Dendritic cell treated with granulocyte-macrophage colony-stimulating factor and Interleukin-4, amounts not matched to agents 40 ng/mL and 50 ng/mL, for 4 days (primary cell): ENCODE measurements around the gene IL6R.
"Not testable (repeated sequence)": the region's sequence is repeated elsewhere in the genome, so short reads cannot be mapped to it uniquely, and the experiment has no call there.

ENCODE experiments used
- H3K27ac Mint-ChIP-seq: one replicate; pipeline ENCODE4 v1.8.0; 2022; ENCODE audit warnings: mild to moderate bottlenecking, mixed read lengths
- H3K27me3 Mint-ChIP-seq: one replicate; pipeline ENCODE4 v1.8.0; 2022; ENCODE audit warnings: mild to moderate bottlenecking, mixed read lengths
- H3K36me3 Mint-ChIP-seq: one replicate; pipeline ENCODE4 v1.8.0; 2022; ENCODE audit warnings: low read depth, mixed read lengths
- H3K4me1 Mint-ChIP-seq: one replicate; pipeline ENCODE4 v1.8.0; 2022; ENCODE audit warnings: low read depth, mixed read lengths
- H3K4me3 Mint-ChIP-seq: one replicate; pipeline ENCODE4 v1.8.0; 2022; ENCODE audit warnings: mild to moderate bottlenecking, moderate library complexity, mixed read lengths
- H3K9me3 Mint-ChIP-seq: one replicate; pipeline ENCODE4 v1.8.0; 2022; ENCODE audit warnings: mixed read lengths
- intact Hi-C: fragments of 100-400 bp; cut with micrococcal nuclease; formaldehyde crosslinking; loops from one replicate; pipeline ENCODE4 v1.15.0; 2022

Gene IL6R

DNA sequence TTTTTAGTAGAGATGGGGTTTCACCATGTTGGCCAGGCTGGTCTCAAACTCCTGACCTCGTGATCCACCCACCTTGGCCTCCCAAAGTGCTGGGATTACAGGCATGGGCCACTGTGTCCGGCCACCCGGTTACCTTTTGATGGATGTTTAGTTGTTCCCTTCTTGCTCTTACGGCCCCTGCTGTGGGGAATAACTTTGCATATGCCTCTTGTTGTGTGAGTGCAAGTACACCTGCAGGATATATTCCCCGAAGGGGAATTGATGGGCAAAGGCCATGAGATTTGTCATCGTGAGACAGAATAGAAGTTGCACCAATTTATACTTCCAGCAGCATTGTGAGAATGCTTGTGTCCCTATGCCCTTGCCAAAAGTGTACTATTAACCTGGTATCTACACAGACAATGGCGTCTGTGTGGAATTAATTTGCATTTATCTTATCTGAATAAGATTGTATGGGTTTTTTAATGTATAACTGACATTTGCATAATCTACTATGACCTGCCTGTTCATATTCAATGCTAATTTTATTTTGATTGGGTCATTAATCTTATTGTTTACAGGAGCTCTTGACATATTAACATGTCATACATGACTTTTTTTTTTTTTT lies 8.1 kb downstream of the IL6R start:
- Mint-ChIP-seq H3K27me3 (no peaks in the 10 kb centered on the region), H3K36me3 (peaks cover 78% of the 10 kb centered on the region), H3K4me1 (peaks cover 94% of the 10 kb centered on the region), H3K9me3 (no peaks in the 10 kb centered on the region), H3K4me3 (no peak overlapping the region), H3K27ac (no peak overlapping the region)
- intact Hi-C loops = no loop called here

DNA sequence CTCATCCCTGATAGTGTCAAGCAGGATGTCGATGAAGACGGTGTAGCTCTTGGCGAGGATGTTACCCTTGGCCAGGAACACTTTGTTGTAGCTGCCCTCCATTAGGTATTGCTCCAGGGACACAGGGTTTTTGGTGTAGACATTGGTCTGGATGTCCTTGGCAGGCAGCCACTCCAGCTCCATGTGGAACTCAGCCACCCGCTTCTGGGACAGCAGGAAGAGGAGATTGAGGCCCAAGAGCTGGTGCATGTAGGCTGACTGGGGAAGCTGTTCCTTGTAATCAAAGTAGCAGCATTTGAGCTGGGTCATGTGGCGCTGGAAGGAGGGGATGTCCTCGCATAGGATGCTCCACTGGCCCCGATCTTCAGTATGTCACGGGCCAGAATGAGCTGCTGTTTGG lies 9.5 kb downstream of the IL6R start:
- H3K27ac Mint-ChIP-seq = no peak overlapping the region
- H3K9me3 Mint-ChIP-seq = no peaks in the 10 kb centered on the region
- no peaks in the 10 kb centered on the region for H3K27me3 Mint-ChIP-seq
- no peak overlapping the region for H3K4me3 Mint-ChIP-seq
- peaks cover 94% of the 10 kb centered on the region for H3K4me1 Mint-ChIP-seq
- peaks cover 81% of the 10 kb centered on the region for H3K36me3 Mint-ChIP-seq
- intact Hi-C loops = no loop called here

DNA sequence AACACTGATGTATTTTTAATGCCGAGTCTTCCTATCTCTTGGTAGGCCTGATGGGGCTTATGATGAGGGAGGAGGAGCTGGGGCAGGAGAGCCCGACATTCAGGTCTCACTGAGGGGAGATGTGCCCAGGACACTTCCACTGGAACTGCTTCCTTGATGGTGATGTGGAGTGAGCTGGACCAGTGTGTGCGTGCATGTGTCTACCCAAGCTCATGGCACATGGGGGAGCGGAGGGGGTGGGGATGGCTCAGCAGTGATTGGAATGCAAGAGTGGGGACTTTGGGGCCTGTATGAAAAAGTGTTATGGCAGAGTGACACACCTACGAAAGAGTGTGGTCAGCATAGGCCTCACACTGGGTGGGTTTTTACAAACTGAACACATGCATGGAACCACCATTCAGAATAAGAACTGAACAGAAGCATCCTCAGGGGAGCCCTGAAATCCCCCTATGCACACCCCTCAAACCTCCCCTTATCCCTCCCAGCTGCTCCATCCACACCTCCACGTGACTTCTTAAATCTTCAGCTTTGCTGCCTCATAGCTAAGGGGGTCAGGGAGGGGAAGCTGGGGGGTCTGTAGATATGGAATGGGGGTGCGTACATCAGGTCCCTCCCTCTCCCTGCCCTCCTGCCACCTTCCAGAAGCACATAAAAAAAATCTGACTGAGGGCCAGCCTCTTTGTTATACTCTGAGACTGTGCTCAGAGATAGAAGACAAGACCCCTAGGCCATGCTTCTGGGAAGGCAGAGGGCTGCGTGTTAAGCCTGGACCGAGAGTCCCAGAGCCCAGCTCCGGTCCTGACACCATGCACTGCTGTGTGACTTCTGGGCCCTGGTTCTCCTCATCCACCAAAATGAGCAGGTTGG lies 11.6 kb downstream of the IL6R start:
- Mint-ChIP-seq H3K27ac (peak overlapping the region; percentile 86), H3K4me3 (no peak overlapping the region), H3K36me3 (peaks cover 79% of the 10 kb centered on the region), H3K4me1 (peaks cover 94% of the 10 kb centered on the region), H3K9me3 (no peaks in the 10 kb centered on the region), H3K27me3 (no peaks in the 10 kb centered on the region)
- intact Hi-C loops = no loop called here

DNA sequence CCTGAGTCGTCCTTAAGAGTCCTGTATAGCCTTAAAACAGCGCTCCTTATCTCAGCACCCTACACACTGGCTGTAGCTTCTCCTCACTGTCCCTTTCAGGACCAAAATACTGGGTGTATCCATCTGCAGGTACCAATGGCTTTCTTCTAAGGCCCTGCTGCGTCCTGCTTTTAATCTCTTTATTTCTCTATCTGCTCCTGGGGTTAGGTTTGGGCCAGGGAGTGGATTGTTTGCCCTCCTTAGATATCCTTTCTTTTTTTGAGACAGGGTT lies 12.1 kb downstream of the IL6R start:
- intact Hi-C loops = no loop called here
- no peak overlapping the region for H3K4me3 Mint-ChIP-seq
- peaks cover 94% of the 10 kb centered on the region for H3K4me1 Mint-ChIP-seq
- H3K9me3 Mint-ChIP-seq = no peaks in the 10 kb centered on the region
- peak overlapping the region; percentile 86 for H3K27ac Mint-ChIP-seq
- H3K36me3 Mint-ChIP-seq = peaks cover 78% of the 10 kb centered on the region
- no peaks in the 10 kb centered on the region for H3K27me3 Mint-ChIP-seq

DNA sequence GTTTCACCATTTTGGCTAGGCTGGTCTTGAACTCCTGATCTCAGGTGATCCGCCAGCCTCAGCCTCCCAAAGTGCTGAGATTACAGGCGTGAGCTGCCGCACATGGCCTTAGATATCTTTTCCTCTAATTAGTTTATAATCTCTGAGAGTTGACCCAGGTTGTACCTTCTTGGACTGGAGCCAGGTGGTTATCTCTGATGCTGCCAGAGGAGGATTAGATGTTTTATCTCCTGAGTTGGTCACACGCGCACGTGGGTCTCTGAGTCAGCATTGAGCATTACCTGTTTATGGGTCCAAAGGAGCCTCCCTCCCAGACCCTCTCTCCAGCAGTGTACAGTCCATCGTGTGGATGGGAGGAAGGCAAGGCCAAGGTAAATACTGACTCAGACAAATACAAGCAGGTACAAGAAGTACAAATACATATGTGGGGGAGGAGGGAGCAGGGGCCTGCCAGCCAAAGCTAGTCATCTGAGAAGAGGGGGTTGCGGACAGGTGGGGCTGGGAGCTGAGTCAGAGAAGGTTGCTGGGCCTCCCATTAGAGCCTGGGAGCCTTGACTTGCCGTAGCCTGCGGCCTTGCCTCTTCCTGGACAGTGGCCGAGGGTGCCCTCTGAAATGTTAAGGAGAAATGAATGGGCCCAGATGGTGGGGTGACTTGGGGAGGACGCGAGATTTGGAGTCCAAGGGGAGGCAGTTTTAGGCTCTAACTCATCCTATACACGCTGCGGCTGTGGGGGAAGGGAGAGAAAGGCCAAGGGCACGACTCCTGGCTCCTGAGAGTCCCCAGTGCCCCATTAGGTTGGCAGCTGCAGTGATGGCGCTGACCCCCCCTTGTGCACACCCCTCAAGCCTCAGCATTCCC lies 13.1 kb downstream of the IL6R start:
- Mint-ChIP-seq H3K9me3 (no peaks in the 10 kb centered on the region), H3K4me3 (peak overlapping the region; percentile 55), H3K36me3 (peaks cover 82% of the 10 kb centered on the region), H3K27me3 (no peaks in the 10 kb centered on the region), H3K27ac (peak overlapping the region; percentile 86), H3K4me1 (peaks cover 95% of the 10 kb centered on the region)
- intact Hi-C loops = no loop called here

DNA sequence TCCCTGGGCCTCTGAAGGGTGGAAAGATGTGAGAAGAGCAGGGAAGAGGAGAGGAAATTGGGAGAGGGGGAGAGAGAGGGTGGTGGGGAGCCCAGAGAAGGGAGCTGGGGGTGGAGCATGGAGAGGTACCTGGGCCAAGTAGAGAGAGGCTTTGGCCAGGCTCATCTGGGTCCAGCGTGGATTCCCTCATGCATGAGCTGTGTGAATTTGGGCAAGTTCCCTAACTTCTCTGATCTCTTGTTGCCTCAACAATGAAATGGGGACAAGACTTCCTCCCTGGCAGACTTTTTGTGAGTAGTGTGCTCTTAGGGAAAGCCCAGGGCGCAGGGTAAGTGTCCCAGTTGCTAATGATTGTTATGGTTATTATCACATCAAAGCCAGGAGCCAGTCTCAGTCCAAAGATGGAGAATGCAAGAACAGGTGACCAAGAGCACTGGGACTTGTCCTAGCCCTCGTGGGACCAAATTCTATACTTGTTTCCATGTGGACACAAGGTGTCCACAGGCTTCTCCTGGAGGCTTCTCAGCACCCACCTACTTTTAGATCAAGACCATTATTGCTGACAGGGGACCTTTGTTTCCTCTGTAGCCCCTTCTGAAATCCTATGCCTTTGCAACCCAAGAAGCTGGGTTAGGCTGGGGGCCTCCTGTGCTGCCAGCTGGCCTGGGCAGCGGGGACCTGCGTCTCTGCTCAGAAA lies 13.9 kb downstream of the IL6R start:
- peaks cover 96% of the 10 kb centered on the region for H3K4me1 Mint-ChIP-seq
- peak overlapping the region; percentile 55 for H3K4me3 Mint-ChIP-seq
- no peaks in the 10 kb centered on the region for H3K9me3 Mint-ChIP-seq
- H3K27me3 Mint-ChIP-seq = no peaks in the 10 kb centered on the region
- intact Hi-C loops = no loop called here
- H3K36me3 Mint-ChIP-seq = peaks cover 75% of the 10 kb centered on the region
- peak overlapping the region; percentile 86 for H3K27ac Mint-ChIP-seq

DNA sequence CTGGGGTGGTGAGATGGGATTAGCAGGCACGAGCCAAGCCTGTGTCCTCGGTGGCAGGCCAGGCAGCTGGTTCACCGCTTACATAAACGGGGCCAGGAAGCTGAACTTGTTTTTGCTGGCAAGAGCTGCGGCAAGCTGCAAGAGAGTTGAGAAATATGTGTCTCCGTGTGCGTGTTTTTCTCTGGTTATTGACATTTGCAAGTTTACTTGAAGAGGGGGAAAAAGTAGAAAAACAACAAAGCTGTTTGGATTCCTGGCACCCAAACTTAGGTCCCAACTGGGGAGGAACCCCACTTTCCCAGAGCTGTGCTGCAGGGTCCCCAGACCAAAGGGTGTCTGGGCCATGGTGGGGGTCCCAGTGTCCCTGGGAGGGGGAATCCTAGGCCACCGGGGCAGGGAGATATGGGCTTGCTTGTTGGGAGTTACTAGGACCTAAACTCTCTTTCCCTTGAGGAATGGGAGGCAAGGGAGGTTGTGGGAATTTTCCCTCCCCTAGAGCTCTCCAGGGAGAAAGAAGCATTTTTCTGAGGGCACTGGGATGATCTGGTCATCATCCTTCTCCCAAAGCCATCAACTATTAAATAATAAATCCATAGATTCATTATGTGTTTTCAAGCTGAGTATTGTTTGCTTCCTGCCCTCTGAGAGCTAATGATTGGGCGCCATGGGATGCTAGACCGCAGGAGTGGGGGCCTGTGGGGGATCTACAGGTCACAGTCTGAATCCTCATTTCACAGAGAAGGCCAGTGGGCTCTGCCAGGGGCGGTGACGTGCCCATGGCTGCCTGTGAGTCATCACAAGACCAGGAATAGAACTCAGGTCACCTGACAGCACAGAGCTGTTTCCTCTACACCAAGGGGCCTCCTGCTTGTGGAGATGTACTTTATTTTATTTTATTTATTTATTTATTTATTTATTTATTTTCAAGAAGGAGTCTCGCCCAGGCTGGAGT lies 14.8 kb downstream of the IL6R start:
- intact Hi-C loops = no loop called here
- H3K4me3 Mint-ChIP-seq = peak overlapping the region; percentile 52
- H3K4me1 Mint-ChIP-seq = peaks cover 96% of the 10 kb centered on the region
- no peaks in the 10 kb centered on the region for H3K27me3 Mint-ChIP-seq
- H3K36me3 Mint-ChIP-seq = peaks cover 73% of the 10 kb centered on the region
- H3K27ac Mint-ChIP-seq = peak overlapping the region; percentile 86
- no peaks in the 10 kb centered on the region for H3K9me3 Mint-ChIP-seq

DNA sequence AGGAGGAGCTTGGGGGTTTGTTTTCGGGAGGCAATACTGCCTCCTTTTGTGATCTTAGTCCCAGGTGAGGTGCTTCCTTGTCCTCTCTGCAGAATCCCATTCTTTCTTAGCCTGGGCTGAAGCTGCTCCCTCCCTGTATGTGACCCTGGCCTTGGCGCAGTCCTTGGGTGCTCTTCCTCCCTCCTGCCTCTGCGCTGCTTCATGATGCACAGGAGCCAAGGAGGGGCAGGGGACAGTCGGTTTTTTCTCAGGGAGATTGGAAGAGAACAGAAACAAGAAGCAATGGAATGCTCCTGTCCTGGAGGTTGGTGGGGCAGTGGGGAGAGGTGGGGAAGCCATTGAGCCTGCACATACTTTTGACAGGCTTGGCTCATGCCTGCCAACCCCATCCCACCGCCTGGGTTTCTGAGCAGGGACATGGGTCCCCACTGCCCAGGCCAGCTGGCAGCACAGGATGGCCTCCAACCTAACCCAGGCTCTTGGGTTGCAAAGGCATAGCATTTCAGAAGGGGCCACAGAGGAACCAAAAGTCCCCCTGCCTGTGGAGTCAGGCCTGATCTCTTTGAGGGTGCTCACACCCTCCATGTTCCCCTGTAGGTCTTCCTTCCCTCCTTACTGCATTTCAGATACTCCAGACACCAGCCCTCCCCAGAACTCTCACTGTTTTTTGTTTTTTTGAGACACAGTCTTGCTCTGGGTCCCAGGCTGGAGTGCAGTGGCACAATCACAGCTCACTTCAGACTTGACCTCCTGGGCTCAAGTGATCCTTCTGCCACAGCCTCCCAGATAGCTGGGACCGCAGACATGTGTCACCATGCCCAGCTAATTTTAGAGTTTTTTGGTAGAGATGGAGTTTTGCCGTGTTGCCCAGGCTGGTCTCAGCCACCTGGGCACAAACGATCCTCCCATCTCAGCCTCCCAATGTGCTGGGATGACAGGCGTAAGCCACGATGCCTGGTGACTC lies 16.1 kb downstream of the IL6R start:
- H3K9me3 Mint-ChIP-seq = no peaks in the 10 kb centered on the region
- H3K4me1 Mint-ChIP-seq = peaks cover 99% of the 10 kb centered on the region
- intact Hi-C loops = no loop called here
- peak overlapping the region; percentile 86 for H3K27ac Mint-ChIP-seq
- no peak overlapping the region for H3K4me3 Mint-ChIP-seq
- no peaks in the 10 kb centered on the region for H3K27me3 Mint-ChIP-seq
- H3K36me3 Mint-ChIP-seq = peaks cover 81% of the 10 kb centered on the region

DNA sequence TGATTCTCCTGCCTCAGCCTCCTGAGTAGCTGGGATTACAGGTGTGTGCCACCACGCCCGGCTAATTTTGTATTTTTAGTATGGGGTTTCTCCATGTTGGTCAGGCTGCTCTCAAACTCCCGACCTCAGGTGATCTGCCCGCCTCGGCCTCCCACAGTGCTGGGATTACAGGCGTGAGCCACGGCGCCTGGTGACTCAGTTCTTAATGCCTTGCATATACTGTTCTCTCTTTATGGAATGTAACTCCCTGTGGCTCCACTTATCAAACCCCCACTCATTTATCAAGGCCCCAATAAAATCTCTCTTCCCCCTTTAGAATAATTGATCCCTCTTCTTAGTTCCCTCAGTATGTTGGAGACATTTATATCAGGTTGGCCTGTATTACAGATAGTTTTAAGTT lies 16.9 kb downstream of the IL6R start:
- H3K4me3 Mint-ChIP-seq, H3K9me3 Mint-ChIP-seq, H3K27me3 Mint-ChIP-seq: not testable (repeated sequence)
- H3K27ac Mint-ChIP-seq = peak overlapping the region; percentile 86
- intact Hi-C loops = loop anchor here (2.0 kb wide), 1 partner anchor 13 kb away; no protein-coding TSS in a partner anchor
- H3K4me1 Mint-ChIP-seq = peaks cover 96% of the 10 kb centered on the region
- H3K36me3 Mint-ChIP-seq = peaks cover 77% of the 10 kb centered on the region

DNA sequence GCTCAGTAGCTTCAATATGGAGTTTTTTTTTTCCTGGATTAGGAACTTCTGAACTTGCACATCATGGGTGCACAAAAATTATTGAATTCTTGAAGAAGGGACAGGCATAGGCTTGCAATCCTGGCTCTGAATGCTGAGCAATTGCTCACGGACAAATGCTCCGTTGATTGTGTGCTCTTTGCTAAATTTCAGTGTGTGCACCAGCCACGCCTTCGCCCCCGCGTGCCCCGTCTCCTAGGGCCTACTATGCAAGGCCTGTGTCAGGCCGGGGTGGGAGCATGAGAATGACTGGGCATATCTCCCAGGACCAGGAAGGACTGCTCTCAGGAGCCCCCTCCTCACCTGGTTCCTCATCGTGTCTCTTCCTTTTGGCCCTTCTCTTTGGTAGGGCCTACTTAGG lies 17.4 kb downstream of the IL6R start:
- Mint-ChIP-seq H3K36me3 (peaks cover 77% of the 10 kb centered on the region), H3K9me3 (no peaks in the 10 kb centered on the region), H3K4me3 (peak overlapping the region; percentile 20), H3K27me3 (no peaks in the 10 kb centered on the region), H3K27ac (peak overlapping the region; percentile 86), H3K4me1 (peaks cover 96% of the 10 kb centered on the region)
- intact Hi-C loops = loop anchor here (2.0 kb wide), 1 partner anchor 14 kb away; no protein-coding TSS in a partner anchor

DNA sequence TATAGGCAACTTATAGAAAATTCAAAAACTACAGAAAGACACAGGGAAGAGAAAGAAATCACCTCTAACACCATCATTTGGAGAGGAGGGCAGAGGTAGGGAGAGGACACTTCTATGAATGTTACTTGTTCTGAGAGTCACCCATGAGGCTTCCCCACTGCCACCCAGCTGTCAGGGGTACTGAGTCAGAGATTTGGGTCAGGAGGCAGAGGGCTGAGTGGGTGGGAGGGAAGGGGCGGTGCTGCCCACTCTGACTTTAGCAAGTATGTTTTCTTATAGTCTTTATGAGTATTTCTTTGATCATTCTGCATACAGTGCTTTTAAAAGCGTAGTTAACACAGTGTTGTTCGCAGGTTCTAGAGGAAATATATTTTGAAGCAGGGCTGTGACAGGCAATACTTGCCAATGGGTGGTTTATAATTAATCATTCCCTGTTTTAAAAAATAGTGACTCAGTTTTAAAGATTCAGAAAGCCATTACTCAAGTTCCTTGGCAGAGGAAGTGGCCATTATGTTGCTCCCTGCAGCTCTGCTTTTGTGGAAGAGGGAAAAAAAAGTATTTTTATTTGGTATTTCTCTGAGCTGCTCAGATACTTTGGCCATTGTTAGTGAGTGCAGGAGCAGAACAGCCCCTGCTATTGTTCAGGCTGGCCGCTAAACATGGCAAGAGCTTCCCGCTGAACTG lies 18.3 kb downstream of the IL6R start:
- H3K27me3 Mint-ChIP-seq = no peaks in the 10 kb centered on the region
- H3K4me1 Mint-ChIP-seq = peaks cover 95% of the 10 kb centered on the region
- H3K36me3 Mint-ChIP-seq = peaks cover 77% of the 10 kb centered on the region
- H3K27ac Mint-ChIP-seq = peak overlapping the region; percentile 86
- no peaks in the 10 kb centered on the region for H3K9me3 Mint-ChIP-seq
- peak overlapping the region; percentile 42 for H3K4me3 Mint-ChIP-seq
- intact Hi-C loops = loop anchor here (2.0 kb wide), 1 partner anchor 15 kb away; no protein-coding TSS in a partner anchor
